HL-60/S4 treated with retinoic acid at 250 ng/mL for 4 days and 3 days (cell line): ENCODE results near the gene CFAP99.
"Not testable (repeated sequence)": the region's sequence is repeated elsewhere in the genome, so short reads cannot be mapped to it uniquely, and the experiment has no call there.

Experiments used
- in situ Hi-C: fragments of 300-500 bp; cut with MboI; formaldehyde crosslinking; loops from 2 replicates; pipeline ENCODE4 v1.7.0; 2022; ENCODE audit warnings: low sequenced_read_pairs

CFAP99 gene

DNA sequence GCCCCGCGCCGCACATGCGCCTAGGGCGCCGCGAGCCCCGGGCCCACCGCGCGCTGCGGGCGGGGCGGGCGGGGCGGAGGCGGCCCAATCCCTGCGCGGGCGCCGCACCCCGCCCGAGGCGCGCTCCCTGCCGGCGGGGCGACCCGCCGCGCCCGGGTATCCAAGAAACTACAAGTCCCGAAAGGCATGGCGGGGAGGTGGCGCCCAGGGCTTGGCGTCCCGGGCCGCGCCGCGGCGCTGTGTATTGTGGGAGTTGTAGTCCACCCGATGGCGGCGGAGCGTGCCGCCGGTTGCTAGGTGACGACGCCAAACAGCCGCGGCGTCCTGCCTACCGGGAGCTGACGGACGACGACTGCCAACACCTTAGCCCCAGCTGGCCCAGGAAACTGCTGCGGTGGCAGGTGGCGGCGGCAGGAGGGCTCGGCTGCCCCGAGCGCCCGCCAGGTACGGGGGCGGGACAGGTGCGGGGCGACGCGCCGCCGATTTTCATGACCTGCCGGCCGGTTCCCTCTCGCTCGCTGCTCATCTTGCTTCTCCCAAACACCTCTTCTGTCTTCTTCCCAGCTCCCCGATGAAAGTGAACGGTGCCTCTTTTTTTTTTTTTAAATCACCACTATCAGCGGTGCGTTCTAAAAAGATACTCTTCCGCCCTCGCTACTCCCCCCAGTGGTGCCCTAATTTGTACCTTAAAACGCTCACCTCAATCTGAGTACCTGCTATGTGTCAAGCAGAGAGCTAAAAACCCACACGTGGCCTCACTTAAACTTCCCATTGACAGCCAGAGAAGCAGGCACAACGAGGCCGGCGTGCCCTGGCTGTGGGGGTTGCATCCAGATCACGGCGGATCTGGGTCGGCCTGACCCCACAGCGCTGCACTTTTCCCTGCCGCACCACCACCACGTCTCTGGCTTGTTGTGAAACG lies at the start of gene CFAP99:
TSS of gene CFAP99 (plus strand) at position 306 of the 922 bp plus-strand sequence.
- in situ Hi-C loops = no loop called here

DNA sequence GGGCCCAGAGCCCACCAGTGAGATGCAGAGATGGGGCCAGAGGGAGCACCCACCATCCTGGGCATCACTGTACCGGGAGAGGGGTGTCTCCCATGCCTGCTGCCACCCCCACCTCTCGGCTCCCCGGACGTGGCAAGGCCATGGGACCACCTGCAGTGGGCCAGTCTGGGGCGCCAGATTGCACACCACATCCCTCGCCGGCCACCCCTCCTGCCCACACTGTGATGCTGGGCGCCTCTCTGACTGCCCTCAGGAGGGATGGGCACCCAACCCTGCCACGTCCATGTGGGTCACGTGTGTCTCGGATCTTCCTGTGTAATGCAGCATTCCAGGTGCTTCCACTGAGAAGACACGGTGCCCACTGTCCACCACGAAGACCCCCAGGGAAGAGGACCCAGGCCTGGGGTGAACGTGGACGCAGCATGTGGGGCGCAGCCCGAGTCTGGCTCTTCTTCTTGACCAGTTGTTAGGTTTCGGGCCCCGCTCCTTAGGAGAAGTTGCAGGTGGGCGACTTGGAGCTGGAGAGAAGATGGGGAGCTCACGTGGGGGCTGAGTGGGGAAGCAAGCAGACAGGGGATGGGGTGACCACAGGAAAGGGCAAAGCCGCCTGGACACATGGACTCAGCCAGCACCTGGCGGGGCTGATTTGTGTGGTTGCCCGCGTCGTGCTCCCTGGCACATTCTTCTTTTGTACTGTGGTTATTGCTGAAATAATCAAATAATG lies 48.0 kb upstream of the CFAP99 start:
- in situ Hi-C loops = no loop called here

DNA sequence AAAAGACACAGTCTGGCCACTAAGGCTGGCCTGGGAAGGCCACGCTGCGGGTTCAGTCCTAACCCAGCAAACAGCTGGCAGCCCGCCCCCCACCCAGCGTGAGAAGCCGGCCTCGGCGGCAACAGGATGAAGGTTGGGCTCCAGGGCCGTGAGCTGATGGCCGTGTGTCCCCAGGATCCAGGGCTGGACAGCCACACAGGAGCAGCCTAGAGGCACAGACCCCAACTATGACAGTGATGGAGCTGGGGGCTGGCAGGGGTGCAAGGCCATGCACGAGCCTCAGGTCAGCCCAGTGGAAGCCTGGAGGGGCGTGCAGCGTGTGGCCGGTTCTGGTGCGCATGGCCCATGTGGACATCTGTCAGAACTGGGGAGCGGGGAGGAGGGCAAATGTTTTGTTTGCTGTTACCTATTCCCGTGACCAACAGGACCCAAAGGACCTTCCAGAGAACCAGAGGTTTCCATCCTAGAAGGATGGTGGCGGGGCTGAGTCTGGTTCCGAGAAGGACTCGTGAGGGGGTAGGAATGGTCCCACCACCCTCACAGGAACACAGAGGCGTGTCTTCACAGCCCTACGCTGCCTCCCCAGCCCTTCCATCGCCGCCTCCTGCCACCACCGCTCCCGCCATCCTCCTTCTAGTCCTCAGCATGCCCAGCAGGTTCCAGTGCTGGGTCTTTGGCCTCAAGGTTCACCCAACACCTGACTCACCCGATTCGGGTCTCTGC lies 46.8 kb upstream of the CFAP99 start:
- in situ Hi-C loops = no loop called here

DNA sequence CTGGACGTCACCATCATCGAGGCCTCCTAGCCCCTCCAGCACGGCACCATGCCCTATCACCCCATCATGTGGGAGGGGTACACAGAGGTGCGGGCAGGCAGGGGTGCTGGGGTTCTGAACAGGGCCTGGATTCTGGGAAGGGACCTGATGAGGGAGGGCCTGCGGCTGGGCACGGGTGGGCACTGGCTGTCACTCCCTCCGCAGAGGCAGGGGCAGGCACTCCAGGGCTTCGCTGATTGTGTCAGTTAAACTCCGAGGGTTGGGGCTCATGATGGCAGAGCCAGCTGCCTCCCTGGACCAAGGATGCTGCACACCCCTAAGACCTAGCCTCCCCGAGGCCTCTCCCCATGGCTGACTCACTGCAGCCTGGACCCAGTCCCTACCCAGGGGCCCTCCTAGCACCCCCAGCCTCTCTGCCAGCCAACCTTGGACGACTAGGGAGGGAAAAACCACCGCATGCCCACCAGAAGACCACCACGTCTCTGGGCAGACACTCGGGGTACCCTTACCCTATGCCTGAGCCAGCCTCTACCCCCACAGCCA lies 46.2 kb upstream of the CFAP99 start:
- in situ Hi-C loops = no loop called here

DNA sequence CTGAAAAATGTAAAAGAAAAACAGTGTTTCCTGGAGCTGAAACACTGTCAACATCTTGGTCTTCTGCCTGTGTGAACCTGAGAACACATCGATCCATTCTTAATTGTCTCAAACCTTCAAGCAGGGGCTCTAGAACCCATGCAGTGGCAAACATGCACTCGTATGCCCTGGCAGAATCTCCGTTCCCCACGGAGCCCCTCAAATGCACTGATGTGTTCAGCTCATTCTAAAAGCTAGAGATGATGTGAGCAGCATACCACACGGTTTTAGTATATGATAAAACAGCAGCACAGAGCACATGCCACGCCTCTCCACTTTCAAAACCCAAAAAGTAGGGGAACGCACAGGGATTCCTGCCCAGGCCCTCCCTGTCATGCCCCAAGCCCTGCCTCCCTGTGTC lies 45.2 kb upstream of the CFAP99 start:
- in situ Hi-C loops = no loop called here

DNA sequence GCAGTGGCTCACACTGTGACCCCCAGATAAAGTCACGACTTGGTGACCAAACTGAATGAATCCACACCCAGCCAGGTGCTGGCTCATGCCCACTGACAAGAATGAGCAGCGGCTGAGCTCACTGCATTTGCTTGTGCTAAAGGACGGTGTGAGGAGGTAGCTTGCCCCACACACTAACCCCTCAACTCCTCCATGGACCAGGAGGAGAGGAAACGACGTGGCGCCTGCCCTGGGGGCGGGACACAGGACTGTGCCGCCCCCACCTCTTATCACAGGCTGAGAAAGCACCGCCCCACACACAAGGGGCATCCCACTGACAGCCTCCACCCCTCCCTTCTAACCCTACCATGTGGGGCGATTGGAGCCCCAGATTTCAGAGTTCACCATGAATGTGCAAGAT lies 43.3 kb upstream of the CFAP99 start:
- in situ Hi-C loops = no loop called here

DNA sequence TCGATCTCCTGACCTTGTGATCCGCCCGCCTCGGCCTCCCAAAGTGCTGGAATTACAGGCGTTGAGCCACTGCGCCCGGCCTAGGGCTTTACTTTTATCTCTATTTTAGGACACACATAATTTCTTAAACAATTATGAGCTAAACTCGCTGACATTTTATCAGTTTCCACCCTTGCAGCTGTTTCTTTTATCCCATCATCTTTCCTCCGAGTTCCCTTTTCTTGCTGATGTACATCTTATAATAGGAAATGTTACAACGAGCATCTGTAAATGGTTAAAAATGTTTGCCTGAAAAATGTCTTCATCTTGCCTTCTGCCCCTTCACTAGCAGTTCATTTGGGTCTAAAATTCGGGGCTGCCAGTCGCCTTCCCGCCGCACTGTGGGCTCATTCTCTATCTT lies 41.5 kb upstream of the CFAP99 start:
- in situ Hi-C loops = no loop called here

DNA sequence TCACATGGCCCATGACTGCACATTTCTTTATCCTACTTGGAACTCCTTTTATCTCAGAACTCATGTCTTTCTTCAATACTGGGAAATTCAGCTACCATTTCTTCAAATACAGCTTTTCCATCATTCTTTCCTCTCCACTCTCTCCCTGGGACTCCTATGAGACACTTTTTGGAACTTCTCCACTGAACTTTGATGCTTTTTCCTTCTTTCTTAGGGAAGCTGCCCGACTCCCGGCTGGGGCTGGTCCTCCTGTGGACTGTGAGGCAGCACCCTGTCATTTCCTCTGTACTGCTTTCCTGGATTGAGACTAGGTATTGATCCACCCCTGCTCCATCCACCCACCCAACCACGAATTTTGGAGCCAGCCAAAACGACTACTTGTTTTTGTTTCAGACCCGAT lies 40.4 kb upstream of the CFAP99 start:
- in situ Hi-C loops = no loop called here

DNA sequence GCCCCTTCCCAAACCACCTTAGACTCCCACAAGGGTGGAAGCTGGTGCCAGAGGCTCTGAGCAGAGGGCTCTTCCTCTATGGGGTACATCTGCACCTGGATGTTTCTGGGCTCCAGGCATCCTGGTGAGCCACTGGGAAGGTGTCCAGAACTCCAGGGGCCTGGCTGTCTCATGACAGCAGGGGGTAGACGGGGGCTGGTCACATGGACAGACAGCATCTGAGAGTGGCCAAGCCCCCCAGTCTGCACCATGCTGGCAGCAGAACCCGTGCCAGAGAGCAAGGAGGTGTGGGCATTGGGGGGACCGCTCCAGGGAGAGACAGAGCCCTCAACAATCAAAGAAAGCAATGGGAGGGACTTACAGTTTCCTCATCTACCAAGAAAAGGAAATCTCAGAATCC lies 39.9 kb upstream of the CFAP99 start:
- in situ Hi-C loops = no loop called here

DNA sequence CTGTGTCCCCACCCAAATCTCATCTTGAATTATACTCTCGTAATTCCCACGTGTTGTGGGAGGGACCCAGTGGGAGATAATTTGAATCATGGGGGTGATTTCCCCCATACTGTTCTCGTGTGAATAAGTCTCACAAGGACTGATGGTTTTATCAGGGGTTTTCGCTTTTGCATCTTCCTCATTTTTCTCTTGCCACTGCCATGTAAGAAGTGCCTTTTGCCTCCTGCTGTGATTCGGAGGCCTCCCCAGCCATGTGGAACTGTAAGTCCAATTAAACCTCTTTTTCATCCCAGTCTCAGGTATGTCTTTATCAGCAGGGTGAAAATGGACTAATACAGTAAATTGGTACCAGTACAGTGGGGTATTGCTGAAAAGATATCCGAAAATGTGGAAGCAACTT lies 38.2 kb upstream of the CFAP99 start:
- in situ Hi-C loops = not testable (repeated sequence)

DNA sequence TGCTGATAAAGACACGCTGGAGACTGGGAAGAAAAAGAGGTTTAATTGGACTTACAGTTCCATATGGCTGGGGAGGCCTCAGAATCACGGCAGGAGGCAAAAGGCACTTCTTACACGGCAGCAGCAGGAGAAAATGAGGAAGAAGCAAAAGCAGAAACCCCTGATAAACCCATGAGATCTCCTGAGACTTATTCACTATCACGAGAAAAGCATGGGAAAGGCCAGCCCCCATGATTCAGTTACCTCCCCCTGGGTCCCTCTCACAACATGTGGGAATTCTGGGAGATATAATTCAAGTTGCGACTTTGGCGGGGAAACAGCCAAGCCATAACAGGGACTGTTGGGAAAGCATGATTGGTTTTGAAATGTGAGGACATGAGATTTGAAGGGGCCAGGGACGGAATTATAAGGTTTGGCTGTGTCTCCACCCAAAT lies 36.0 kb upstream of the CFAP99 start:
- in situ Hi-C loops = not testable (repeated sequence)

DNA sequence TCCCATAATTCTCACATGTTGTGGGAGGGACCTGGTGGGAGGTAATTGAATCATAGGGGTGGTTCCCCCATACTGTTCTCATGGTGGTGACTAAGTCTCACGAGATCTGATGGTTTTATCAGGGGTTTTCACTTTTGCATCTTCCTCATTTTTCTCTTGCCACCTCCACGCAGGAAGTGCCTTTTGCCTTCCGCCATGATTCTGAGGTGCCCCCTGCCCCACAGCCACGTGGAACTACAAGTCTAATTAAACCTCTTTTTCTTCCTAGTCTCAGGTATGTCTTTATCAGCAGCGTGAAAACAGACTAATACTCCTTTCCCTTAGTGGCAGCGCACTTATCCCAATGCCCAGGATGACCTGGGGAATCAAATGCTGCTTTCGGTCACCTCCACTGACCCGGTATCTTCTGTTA lies 35.5 kb upstream of the CFAP99 start:
- in situ Hi-C loops = not testable (repeated sequence)

DNA sequence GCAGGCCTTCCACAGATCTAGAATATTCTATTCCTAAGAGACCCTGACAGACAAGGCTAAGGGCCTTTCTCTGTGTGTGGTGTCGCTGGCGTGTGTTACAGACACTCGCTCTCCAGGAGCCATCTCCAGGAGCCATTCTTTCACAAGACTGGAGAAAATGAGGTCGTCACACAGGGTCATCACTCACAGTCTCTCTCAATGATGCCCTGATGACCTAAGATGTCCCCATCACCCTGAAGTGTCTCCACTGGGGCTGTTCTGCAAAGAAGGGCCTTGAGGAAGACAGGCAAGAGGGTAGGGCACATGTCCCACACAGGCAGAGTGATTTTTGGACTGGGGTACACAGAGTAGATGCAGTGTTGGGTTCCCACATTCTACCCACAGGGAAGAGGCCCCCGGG lies 35.0 kb upstream of the CFAP99 start:
- in situ Hi-C loops = no loop called here

DNA sequence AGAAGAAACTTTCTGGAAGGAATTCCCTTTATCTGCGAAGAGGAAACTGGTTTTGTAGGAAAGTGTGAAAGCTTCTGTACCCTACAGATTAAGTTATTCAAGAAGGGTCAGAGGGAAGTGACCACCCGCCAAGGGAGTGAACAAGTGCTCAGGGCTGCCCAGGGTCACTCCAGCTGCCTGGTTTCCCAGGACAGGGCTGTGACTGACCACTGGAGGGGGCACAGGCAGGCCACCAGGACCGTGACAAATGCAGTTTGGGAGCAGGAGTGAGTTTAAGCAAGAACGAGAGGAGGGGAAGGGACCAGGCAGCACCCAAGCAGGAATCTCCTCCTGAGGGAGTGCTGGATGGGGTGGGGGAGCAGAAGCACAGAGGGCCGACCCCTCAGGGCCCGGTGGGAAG lies 34.5 kb upstream of the CFAP99 start:
- in situ Hi-C loops = no loop called here

DNA sequence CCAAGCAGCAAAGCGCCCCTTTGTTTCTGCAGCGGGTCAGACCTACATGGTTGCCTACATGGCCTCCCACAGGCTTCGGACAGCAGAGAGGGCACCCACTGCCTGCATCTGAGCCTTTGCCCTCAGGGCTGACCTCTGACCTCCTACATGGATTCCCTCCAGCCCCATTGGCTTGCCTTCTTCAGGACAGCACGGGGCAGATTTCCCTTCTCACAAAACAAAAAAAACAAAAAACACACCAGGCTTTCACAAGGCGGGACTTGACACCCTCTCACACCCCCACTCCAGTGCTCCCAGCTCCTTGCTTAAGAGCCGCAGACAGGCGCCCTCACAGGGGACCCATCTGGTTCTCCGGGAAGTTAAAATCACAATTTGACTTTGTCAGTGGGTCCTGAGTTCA lies 33.2 kb upstream of the CFAP99 start:
- in situ Hi-C loops = no loop called here

DNA sequence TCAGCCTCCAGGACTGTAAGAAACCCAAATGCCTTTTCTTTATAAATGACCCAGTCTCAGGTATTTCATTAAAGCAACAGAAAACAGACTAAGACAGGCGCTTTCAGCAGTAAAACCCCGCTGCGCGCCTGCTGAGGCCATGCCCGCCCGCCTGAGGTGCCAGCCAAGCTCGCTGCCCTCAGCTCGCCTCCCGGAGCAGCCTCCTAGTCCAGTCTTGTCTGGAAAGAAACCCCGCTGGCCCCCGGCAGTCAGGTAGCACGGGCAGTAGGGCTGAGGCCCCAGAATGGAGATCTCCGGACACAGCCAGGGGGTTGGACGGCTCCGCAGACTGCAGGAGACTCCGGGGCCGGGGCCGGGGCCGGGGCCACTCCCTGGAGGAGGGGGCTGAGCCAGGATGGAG lies 32.0 kb upstream of the CFAP99 start:
- in situ Hi-C loops = no loop called here

DNA sequence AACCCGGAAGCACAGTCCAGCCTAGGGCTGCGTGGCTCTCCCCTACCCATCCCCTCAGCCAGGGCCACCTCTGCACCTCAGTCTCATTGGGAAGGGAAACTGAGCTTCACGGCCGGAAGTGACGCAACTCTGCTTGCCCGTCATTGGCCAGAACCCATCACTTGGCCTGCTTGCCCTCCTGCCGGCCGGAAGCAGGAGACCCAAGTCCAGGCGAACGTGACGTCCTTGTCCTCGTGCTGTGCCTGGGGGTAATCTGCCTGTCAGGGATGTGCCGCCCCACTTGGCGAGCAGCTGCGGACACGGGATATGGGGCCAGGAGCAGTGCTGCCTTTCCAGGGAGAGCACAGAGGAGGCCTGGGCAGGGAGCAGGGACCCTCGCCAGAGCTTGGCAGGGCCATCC lies 31.5 kb upstream of the CFAP99 start:
- in situ Hi-C loops = no loop called here

DNA sequence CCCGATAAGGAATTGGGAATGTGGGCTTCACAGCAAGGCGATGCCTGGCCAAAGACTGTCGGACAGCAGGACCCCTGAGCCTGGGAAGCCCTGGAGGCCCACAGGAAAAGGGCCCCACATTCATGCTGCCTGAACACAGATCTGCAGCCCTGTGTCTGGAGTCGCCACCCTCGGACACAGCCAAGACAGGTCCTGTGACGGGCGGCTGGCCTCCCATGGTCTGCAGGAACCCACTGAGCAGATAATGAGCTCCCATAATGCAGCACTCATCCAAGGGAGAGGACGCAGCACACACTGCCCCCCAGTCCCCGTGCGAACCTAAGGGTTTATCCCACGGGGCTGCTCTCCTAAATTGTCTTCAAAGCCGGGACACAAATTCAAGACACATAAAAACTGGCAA lies 30.9 kb upstream of the CFAP99 start:
- in situ Hi-C loops = no loop called here

DNA sequence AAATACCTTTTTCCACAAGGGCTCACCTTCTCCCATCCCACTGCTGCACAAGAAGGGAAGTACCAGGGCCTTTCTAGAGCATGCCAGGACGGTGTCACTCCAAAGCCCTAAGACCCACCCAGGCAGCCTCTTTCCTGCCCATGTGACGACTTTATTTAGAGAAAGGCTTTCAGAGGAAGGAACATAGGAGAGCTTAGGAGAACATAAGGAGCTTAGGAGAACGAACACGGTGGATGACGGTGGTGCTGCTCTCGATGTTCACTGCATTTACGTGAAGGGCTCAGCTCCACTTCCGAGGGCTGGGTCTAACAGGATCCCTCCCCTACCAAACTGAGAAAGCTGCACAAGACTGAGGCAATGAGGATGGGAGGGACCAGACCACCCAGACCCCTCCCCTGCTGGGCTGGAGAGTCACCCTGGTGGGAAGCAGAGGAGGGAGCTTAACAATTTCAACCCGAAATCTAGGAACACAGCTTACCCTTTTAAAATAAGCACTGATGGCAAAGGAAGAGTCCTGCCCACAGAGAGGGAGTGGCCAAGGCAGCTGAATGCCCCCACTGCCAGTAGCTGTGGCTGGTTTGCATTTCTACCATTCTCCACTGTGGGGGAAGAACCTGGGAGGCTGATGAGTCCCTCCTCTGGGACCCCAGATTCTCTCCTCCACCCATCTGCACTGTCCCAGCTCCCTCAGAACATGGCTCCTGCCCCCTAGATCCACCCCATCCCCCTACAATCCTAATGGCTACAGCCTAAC lies 30.1 kb upstream of the CFAP99 start:
- in situ Hi-C loops = no loop called here

DNA sequence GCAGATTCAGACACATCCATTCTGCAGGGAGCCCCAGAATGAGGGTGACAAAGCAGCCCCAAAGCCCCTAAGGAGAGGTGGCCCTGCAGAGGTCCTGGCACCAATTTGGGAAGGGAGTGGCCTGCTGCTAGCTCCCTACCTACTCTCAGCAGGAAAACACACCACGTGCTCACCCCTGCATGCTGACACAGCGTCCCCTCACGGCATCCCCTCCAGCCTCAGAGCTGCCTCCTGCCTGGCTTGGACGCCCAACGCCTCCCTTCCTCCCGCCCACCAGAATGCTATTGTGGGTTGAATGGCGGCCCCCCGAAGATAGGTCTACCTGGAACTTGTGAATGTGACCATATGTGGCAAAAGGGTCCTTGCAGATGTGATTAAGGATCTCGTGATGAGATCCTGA lies 29.1 kb upstream of the CFAP99 start:
- in situ Hi-C loops = no loop called here

DNA sequence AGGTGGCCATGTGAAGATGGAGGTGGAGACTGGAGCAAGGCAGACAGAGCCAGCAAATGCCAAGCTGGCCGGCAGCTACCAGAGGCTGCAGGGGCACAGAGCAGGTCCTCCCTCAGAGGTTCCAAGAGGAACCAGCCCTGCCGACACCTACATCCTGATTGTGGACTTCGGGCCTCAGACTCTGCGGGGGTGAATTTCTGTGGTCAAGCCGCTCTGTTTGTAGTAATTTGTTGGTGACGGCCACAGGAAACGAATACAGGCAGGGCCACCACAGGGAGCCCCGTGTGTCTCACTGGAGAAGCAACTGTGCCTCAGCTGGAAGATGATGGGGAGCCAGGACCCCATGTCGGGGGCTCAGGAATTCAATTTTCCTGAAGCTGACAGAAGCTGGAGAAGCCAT lies 28.6 kb upstream of the CFAP99 start:
- in situ Hi-C loops = no loop called here
